HPDE6-E6E7 (cell line): ENCODE results near the gene WDR75.
A peak's percentile ranks its signal among the peaks of the same experiment; 100 is the strongest.

Experiments used
- DNase-seq: peaks from one replicate; pipeline ENCODE4 v3.0.0; 2011; ENCODE audit warnings: missing footprints; ENCODE audit errors: extremely low spot score

The WDR75 gene

GRCh38 chr2:189499137-189499536 lies 57.9 kb downstream of the WDR75 start:
- no peak for DNase-seq

DNA sequence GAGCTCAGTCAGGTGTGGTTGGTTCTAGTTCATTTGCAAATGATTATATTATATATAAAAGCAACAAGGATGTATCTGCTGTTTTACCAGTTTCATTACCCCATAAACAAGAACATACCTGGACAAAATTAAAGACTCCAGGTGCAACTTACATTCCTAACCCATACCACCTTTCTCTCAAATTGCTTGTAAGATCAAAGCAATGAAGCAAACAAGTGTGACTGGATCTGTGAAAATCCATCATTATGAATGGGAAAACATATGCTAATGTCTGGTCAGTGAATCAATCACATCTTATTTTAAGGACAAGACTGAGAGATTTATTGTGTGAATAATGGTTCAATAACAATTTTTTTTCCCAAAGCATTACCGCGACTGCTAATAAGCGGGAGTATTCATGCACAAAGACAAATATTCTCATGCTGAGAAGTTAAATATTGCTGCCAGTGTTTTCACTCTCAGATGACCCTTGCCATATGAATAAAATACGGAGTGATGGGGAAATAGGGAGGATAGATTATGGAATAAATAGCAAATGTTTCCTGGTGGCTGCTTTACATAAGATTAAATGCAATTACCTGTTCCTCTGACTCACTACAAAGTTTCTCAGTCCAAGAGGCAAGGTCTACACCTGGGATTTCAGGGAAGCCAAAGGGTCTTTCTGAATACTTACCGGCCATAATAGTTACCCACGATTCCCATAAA lies 59.3 kb downstream of the WDR75 start:
- DNase-seq, result no peak

DNA sequence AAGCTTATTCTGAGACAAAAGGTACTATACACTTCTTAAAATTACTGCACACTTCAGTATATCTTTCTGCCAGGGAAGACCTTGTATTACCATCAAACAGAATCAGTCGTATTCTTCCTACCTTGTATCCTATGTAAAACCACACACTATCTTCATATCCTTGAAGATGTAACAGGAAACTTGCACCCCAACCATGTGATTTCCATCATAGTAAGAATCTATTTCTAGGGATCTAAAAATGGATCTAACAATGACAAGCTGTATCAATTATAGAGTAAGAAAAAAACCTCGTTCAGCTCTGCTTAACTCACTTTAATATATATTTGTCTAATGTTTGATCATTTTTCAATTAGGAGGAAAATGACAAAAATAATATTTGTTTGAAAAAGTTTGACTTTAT lies 60.2 kb downstream of the WDR75 start:
- DNase-seq, result no peak

DNA sequence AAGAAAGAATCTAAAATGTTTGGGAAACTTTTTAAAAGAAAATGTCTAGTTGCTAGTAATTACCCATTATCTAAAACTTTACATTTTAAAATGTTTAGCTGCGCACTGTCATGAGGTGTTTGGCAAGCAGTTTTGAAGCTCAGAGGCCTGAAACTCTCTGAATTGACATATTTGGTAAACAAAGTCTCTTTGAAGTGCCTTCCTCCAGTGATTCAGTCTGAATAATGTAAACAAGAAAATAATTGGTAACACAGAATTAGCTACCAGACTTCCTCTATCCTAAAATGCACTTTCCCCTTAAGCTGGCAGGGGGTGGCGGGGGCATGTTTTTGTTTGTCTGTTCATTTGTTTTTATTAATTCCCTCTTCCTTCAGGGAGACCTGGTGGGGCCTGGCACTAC lies 61.4 kb downstream of the WDR75 start:
- DNase-seq, result no peak

- no peak for DNase-seq
Measured at GRCh38 chr2:189504238-189504637, 63.0 kb downstream of the WDR75 start.

- DNase-seq, result no peak
Measured at GRCh38 chr2:189505492-189505891, 64.2 kb downstream of the WDR75 start.

- DNase-seq, result peak; percentile 16
Measured at GRCh38 chr2:189506514-189506976, 65.3 kb downstream of the WDR75 start.

- DNase-seq, result no peak
Measured at GRCh38 chr2:189511210-189511959, 70.1 kb downstream of the WDR75 start.

GRCh38 chr2:189511960-189512319 lies 70.7 kb downstream of the WDR75 start:
- no peak for DNase-seq

DNA sequence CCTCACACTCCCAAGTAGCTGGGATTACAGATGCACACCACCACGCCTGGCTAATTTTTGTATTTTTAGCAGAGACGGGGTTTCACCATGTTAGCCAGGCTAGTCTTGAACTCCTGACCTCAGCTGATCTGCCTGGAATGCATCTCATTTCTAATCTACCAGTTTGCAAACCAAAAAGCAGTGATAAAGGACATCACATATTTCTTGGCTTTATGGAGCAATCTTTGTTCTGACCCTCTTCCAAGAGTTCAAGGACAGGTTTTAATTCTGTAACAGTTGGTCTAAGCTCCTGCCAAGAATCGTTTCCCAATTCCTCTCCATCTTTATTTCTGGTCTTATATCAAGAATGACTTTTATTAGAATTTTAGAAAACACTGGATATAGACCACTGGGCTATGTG lies 71.6 kb downstream of the WDR75 start:
- no peak for DNase-seq

- no peak for DNase-seq
Measured at GRCh38 chr2:189514104-189514503, 72.8 kb downstream of the WDR75 start.

DNA sequence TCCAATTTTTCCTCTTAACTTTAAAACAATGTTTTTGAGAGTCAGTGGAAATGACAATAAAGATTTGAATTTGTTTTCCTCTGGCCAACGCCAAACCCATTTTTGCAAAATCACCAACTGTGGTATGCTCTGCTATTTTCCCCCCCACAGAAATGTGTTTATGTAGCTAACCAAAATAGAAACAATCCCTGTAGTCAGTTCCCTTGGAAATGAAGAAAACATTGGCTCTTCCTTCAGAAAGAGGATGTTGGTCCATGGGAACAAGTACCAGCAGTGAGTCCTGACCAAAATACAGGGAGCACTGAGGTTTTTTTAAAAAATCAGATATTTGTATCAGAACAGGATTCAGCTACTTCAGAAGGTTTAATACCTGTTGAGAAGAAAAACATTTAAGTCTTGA lies 74.0 kb downstream of the WDR75 start:
- no peak for DNase-seq

GRCh38 chr2:189516546-189516945 lies 75.3 kb downstream of the WDR75 start:
- no peak for DNase-seq

- DNase-seq, result no peak
Measured at GRCh38 chr2:189517847-189518535, 76.7 kb downstream of the WDR75 start.

DNA sequence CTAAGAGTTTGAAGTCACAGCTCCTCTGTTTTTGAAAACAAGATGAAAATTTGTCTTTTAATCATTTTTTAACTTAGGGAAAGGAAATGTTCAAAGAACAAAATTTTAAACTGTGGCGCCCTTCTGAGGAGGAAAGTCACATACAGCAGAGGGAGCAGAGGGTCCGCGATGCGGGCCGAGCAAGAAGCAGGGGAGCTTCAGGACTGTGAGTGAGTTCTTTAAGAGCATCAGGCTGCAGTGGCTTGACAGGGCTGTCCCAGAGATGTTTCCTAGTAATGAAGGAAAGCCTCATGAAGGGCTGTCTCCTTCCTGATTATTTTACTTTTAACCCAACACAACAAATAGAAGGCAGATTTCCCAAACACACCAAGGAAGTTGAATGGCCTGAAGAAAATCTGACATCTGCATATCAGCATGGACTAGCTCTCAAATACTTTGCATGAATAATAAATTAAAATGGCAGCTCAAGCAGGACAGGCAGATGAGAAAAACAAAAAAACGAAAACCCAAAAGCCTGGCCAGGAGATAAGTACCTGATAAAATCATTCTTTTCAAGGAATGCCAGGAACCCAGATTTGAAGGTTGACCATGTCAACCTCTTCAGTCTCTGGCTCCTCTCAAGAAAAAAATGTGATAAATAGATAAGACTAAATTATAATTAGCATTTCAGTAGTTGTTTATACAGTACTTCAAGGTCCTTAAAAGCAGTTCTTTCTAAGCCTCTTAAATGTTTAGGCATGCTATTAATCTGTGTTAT lies 78.5 kb downstream of the WDR75 start:
- no peak for DNase-seq

DNA sequence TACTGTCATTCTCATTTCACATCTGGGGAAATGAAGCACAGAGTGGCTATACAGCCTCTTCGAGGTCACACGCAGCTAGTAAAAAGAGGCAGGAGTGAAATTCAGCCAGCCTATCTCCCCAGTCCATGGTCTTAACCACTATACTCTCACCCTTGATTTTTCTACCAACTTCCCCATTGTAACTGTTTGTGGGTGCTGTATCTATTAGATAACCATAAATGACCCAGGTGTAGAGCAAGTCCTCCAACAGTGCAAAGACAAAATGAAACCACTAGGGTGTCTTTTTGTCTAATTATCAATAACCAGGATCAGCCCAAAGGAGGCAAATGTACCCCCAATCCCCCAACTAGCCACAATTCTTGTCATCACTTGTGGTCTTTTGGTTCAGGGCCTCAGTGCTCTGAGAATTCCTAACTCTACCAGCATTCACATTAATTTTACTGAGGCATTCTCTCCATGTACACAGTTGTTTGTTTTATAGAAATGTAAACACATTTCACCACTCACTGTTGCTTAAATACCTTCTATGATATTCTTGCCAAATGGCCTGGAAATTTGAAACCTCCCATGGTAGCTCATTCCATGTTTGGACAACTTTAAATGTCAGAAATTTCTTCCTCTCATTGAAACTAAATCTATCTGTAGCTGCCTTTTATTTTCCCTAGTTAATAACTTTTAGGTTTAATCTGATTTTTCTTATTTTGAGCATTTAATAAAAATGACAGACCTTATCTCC lies 80.6 kb downstream of the WDR75 start:
- DNase-seq, result no peak

GRCh38 chr2:189522435-189523151 lies 81.3 kb downstream of the WDR75 start:
- DNase-seq, result no peak

GRCh38 chr2:189524746-189525145 lies 83.5 kb downstream of the WDR75 start:
- DNase-seq, result no peak
